GM23248 (cell line): ENCODE results near the gene OR1K1.

Experiments
- EZH2 ChIP-seq: fragments of 200-600 bp; sonication (generic); IDR thresholded peaks from 2 replicates; pipeline ENCODE4 v1.6.1; 2018; ENCODE audit warnings: antibody characterized with exemption, mild to moderate bottlenecking; ENCODE audit not compliant: insufficient read depth, poor library complexity, severe bottlenecking
- EZH2phosphoT487 ChIP-seq: fragments of 200-600 bp; sonication (generic); IDR thresholded peaks from 2 replicates; pipeline ENCODE4 v1.6.1; 2018; ENCODE audit warnings: antibody characterized with exemption, moderate library complexity, mild to moderate bottlenecking, low read depth; ENCODE audit not compliant: insufficient read depth

DNA sequence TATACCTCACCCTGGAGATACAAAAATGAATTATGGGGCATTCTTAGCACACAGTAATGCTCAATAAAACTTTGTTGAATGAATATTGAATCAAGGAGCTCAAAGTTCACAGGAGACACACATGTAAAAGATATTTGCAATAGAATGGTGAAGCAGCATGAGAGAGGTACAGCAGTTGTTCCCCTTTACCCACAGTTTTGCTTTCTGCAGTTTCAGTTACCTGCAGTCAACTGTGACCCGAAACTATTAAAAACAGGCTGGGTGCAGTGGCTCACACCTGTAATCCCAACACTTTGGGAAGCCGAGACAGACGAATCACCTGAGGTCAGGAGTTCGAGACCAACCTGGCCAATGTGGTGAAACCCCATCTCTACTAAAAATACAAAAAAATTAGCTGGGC lies 13.6 kb upstream of the OR1K1 start:
- TF ChIP-seq EZH2 (no peak), EZH2phosphoT487 (no peak)
